Measurements from ENCODE around the gene ROPN1L. TPM values are rescaled to one million over a fixed set of nuclear protein-coding genes. Genes with fewer than 3 reads are reported as not detected.

Gene ROPN1L
- total RNA-seq, 2 donors from 2014 or later = 1.3 to 4.3 TPM

DNA sequence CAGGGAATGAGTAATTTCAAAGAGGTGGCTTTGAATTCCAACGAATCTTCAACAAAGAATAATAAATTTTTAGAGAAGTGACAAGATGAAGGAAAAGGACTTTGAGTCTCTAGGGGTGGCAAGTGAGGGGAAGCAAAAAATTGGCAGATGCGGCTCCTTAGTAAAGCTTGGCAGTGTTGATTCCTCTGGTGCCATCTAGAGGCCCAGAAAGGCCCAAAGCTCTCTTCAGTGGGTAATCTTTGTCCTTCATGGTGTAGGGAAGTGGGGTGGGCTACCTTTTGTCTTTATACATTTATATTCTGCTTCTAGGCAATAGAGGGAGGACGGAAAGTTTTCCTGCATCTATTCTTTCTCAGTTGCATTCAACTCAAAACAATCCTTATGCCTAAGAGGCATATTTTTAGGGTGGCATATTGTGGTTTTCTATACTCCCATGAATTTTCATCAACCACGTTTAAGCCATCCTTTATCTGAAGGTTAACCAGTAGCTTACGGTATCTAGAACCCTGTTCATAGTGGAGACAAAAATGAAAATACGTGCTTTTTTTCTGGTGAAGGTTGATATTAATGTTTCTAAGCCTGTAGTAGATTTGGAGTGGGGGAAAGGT, 17.5 kb upstream of the ROPN1L start:
- intact Hi-C loops (cut with DNase I) = loop anchor here (10.0 kb wide), 1 partner anchor 139 kb away; no protein-coding TSS in a partner anchor
- TF ChIP-seq POLR2A (IDR thresholded peaks at IDR 0.05) = no peak
- TF ChIP-seq, protein P1, sequence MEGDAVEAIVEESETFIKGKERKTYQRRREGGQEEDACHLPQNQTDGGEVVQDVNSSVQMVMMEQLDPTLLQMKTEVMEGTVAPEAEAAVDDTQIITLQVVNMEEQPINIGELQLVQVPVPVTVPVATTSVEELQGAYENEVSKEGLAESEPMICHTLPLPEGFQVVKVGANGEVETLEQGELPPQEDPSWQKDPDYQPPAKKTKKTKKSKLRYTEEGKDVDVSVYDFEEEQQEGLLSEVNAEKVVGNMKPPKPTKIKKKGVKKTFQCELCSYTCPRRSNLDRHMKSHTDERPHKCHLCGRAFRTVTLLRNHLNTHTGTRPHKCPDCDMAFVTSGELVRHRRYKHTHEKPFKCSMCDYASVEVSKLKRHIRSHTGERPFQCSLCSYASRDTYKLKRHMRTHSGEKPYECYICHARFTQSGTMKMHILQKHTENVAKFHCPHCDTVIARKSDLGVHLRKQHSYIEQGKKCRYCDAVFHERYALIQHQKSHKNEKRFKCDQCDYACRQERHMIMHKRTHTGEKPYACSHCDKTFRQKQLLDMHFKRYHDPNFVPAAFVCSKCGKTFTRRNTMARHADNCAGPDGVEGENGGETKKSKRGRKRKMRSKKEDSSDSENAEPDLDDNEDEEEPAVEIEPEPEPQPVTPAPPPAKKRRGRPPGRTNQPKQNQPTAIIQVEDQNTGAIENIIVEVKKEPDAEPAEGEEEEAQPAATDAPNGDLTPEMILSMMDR (IDR thresholded peaks at IDR 0.05) = peak in 6 of 7 experiments; percentile 9 to 43 (median 36)
- H3K9me3 ChIP-seq = no peaks in the 10 kb centered on the region
- H3K4me3 ChIP-seq = no peak overlapping the region
- no peak for ATAC-seq
- peaks cover 4 to 41% of the 10 kb centered on the region in 2 donors for H3K36me3 ChIP-seq (replicated peaks in 1 of 2; ENCODE audit: insufficient read depth in 1 of 2, low read depth in 2 of 2)
- H3K27ac ChIP-seq = no peak overlapping the region
- 60 to 74% methylated on average over 6 of the region's 6 CpGs for WGBS, 2 donors
- DNase-seq = peak in 2 of 4 donors; percentile 36 to 37
- no peaks in the 10 kb centered on the region for H3K4me1 ChIP-seq
- H3K27me3 ChIP-seq = no peaks in the 10 kb centered on the region

DNA sequence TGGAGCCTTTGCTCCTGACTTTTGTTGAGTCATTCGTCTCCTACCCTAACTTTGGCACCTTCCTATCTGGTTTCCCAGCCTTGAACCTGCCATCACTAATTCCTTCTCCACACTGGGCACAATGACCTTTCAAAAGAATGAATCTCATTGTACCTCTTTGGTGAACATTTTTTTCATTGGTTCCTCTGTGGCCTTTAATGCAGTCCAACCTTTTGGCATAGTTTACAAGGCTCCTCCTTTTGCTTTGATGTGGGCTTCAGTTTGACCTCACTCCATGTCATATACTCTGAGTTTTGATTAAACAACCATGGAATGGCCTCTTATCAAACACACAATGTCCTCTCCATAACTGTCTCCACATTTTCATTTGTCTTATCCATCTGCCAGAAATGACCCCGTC, 14.5 kb upstream of the ROPN1L start:
- Histone ChIP-seq H3K4me3 (no peak overlapping the region), H3K27ac (no peak overlapping the region), H3K27me3 (no peaks in the 10 kb centered on the region), H3K36me3 (replicated peaks in 1 of 2; ENCODE audit: insufficient read depth in 1 of 2, low read depth in 2 of 2) (peaks cover 8 to 41% of the 10 kb centered on the region in 2 donors), H3K9me3 (no peaks in the 10 kb centered on the region), H3K4me1 (no peaks in the 10 kb centered on the region)
- TF ChIP-seq, protein P1 (IDR thresholded peaks at IDR 0.05) = no peak
- DNase-seq (no peak), ATAC-seq (no peak)
- intact Hi-C loops (cut with DNase I) = loop anchor here (10.0 kb wide), 1 partner anchor 142 kb away; no protein-coding TSS in a partner anchor
- 79 to 80% methylated on average over 2 of the region's 2 CpGs for WGBS, 2 donors

DNA sequence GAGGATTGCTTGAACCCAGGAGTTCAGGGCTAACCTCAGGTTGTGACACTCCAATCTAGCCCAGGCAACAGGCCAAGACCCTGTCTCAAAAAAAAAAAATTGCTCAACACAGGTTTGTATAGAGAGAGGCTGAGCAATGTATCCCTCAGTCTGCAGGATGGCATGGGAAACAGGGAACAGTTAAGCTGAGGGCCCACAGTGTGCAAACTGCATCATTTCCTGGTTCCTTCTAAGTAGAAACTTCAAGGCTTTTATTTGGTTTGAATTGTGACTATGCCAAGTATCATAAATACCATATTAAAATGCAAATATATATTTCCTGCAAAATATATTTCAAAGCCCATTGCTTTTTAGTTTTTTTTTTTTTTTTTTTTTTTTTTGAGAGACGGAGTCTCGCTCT, 13.7 kb upstream of the ROPN1L start:
- Histone ChIP-seq H3K4me1 (no peaks in the 10 kb centered on the region), H3K27ac (no peak overlapping the region), H3K4me3 (no peak overlapping the region), H3K27me3 (no peaks in the 10 kb centered on the region), H3K9me3 (no peaks in the 10 kb centered on the region), H3K36me3 (replicated peaks in 1 of 2; ENCODE audit: insufficient read depth in 1 of 2, low read depth in 2 of 2) (peaks cover 8 to 45% of the 10 kb centered on the region in 2 donors)
- ATAC-seq = no peak
- TF ChIP-seq, protein P1 (IDR thresholded peaks at IDR 0.05) = no peak
- no peak for TF ChIP-seq POLR2A (IDR thresholded peaks at IDR 0.05)
- intact Hi-C loops (cut with DNase I) = loop anchor here (10.0 kb wide), 1 partner anchor 143 kb away; no protein-coding TSS in a partner anchor
- DNase-seq = no peak
- WGBS, 2 donors = 90 to 100% methylated on average over 2 of the region's 2 CpGs

DNA sequence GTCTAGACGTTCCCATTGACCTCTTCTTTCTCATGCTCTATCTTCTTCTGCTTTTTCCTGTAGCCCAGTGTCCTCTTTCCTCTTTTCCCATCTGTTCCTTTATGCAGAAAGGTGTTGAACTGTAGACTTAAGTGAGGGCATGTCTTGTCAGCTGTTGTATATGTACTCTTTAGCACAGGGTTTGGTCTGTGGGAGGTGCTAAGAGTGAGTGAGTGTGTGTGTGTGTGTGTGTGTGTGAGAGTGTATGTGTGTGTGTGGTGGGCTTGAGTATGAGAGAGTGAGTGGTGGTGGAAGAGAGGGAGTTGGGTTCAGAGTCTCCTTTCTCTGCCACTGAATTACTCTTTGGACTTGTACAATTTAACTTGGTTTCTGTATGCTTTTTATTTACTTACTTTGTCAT, 10.3 kb upstream of the ROPN1L start:
- intact Hi-C loops (cut with DNase I) = no loop called here
- H3K4me3 ChIP-seq = no peak overlapping the region
- ATAC-seq (no peak), DNase-seq (no peak)
- WGBS, 2 donors = 43 to 46% methylated on average over 1 of the region's 1 CpG
- no peaks in the 10 kb centered on the region for H3K27me3 ChIP-seq
- H3K36me3 ChIP-seq (replicated peaks in 1 of 2; ENCODE audit: insufficient read depth in 1 of 2, low read depth in 2 of 2) = peaks cover 5 to 45% of the 10 kb centered on the region in 2 donors
- no peak for TF ChIP-seq POLR2A (IDR thresholded peaks at IDR 0.05)
- TF ChIP-seq, protein P1 (IDR thresholded peaks at IDR 0.05) = no peak
- no peaks in the 10 kb centered on the region for H3K4me1 ChIP-seq
- no peaks in the 10 kb centered on the region for H3K9me3 ChIP-seq
- no peak overlapping the region for H3K27ac ChIP-seq

Data from body of pancreas (tissue), 4 donors.